ENCODE results near the gene DNAJC3. TPM values are rescaled to one million over a fixed set of nuclear protein-coding genes. Genes with fewer than 3 reads are reported as not detected.
A peak's percentile ranks its signal among the peaks of the same experiment; 100 is the strongest.

DNAJC3 gene
- total and polyA plus RNA-seq, 2 of the 13 experiments (the other 11 are each of a cell fraction or from before 2014, with no cell fraction given) = 10.4 to 48.2 TPM

DNA sequence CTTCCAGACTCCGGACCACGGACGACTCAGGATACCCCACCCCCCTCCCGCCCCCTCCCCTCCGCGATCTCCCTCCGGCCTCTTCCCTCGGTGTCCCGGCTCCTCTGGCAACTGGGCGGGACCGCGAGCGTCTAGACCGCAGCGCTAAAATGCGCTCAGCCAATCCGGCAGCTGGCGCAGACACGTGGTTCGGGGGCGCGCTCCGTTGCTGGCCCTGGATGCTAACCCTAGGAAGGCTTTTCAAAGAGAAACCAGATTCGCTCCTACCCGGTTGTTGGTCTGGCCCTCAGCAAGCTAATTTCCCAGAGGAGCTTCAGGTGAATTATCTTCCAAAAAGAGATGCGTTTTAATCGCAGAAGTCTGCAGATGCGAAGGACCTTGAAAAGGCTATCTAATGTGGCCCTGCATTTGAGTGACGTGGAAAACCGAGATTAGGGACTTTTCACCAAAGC, 32.3 kb upstream of the DNAJC3 start, which contains the start of gene DZIP1 (continued):
- TF ChIP-seq, protein P1, sequence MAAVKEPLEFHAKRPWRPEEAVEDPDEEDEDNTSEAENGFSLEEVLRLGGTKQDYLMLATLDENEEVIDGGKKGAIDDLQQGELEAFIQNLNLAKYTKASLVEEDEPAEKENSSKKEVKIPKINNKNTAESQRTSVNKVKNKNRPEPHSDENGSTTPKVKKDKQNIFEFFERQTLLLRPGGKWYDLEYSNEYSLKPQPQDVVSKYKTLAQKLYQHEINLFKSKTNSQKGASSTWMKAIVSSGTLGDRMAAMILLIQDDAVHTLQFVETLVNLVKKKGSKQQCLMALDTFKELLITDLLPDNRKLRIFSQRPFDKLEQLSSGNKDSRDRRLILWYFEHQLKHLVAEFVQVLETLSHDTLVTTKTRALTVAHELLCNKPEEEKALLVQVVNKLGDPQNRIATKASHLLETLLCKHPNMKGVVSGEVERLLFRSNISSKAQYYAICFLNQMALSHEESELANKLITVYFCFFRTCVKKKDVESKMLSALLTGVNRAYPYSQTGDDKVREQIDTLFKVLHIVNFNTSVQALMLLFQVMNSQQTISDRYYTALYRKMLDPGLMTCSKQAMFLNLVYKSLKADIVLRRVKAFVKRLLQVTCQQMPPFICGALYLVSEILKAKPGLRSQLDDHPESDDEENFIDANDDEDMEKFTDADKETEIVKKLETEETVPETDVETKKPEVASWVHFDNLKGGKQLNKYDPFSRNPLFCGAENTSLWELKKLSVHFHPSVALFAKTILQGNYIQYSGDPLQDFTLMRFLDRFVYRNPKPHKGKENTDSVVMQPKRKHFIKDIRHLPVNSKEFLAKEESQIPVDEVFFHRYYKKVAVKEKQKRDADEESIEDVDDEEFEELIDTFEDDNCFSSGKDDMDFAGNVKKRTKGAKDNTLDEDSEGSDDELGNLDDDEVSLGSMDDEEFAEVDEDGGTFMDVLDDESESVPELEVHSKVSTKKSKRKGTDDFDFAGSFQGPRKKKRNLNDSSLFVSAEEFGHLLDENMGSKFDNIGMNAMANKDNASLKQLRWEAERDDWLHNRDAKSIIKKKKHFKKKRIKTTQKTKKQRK (IDR thresholded peaks at IDR 0.05; ENCODE audit: low read length) = no peak
- TF ChIP-seq MYC (CRISPR knock-in tag; IDR thresholded peaks at IDR 0.05; ENCODE audit: borderline replicate concordance) = peak; percentile 72
- no peak for TF ChIP-seq ZNF530 (CRISPR knock-in tag; IDR thresholded peaks at IDR 0.05; ENCODE audit: low read depth)
- TF ChIP-seq ZFAT (CRISPR knock-in tag; conservative IDR thresholded peaks at IDR 0.05) = peak; percentile 93
- TF ChIP-seq, protein P2, sequence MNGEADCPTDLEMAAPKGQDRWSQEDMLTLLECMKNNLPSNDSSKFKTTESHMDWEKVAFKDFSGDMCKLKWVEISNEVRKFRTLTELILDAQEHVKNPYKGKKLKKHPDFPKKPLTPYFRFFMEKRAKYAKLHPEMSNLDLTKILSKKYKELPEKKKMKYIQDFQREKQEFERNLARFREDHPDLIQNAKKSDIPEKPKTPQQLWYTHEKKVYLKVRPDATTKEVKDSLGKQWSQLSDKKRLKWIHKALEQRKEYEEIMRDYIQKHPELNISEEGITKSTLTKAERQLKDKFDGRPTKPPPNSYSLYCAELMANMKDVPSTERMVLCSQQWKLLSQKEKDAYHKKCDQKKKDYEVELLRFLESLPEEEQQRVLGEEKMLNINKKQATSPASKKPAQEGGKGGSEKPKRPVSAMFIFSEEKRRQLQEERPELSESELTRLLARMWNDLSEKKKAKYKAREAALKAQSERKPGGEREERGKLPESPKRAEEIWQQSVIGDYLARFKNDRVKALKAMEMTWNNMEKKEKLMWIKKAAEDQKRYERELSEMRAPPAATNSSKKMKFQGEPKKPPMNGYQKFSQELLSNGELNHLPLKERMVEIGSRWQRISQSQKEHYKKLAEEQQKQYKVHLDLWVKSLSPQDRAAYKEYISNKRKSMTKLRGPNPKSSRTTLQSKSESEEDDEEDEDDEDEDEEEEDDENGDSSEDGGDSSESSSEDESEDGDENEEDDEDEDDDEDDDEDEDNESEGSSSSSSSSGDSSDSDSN (CRISPR knock-in tag; IDR thresholded peaks at IDR 0.05) = no peak
- TF ChIP-seq KLF9 (CRISPR knock-in tag; IDR thresholded peaks at IDR 0.05; ENCODE audit: low read depth) = no peak
- TF ChIP-seq ZNF572 (CRISPR knock-in tag; IDR thresholded peaks at IDR 0.05) = no peak
- no peak for TF ChIP-seq ARID2 (CRISPR knock-in tag; IDR thresholded peaks at IDR 0.05; ENCODE audit: borderline replicate concordance)
- TF ChIP-seq, protein P3, sequence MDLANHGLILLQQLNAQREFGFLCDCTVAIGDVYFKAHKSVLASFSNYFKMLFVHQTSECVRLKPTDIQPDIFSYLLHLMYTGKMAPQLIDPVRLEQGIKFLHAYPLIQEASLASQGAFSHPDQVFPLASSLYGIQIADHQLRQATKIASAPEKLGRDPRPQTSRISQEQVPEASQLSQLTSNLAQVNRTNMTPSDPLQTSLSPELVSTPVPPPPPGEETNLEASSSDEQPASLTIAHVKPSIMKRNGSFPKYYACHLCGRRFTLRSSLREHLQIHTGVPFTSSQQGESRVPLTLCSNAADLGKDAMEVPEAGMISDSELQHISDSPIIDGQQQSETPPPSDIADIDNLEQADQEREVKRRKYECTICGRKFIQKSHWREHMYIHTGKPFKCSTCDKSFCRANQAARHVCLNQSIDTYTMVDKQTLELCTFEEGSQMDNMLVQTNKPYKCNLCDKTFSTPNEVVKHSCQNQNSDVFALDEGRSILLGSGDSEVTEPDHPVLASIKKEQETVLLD (CRISPR knock-in tag; IDR thresholded peaks at IDR 0.05; ENCODE audit: low read depth) = no peak
- TF ChIP-seq, protein P4, sequence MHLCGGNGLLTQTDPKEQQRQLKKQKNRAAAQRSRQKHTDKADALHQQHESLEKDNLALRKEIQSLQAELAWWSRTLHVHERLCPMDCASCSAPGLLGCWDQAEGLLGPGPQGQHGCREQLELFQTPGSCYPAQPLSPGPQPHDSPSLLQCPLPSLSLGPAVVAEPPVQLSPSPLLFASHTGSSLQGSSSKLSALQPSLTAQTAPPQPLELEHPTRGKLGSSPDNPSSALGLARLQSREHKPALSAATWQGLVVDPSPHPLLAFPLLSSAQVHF (CRISPR knock-in tag; IDR thresholded peaks at IDR 0.05) = no peak
- TF ChIP-seq SRSF1 (optimal IDR thresholded peaks at IDR 0.05; ENCODE audit: low read depth, low read length) = no peak
- no peak for TF ChIP-seq CC2D1A (CRISPR knock-in tag; IDR thresholded peaks at IDR 0.05)
- no peak for TF ChIP-seq ZNF30 (CRISPR knock-in tag; IDR thresholded peaks at IDR 0.05)
- TF ChIP-seq RBAK (CRISPR knock-in tag; IDR thresholded peaks at IDR 0.05) = no peak
- no peak for TF ChIP-seq ZNF460 (CRISPR knock-in tag; IDR thresholded peaks at IDR 0.05; ENCODE audit: borderline replicate concordance)
- TF ChIP-seq RAD21 (CRISPR knock-in tag; IDR thresholded peaks at IDR 0.05) = no peak
- TF ChIP-seq NONO (IDR thresholded peaks at IDR 0.05) = no peak
- TF ChIP-seq NONO (CRISPR knock-in tag; conservative IDR thresholded peaks at IDR 0.05) = no peak
- TF ChIP-seq ZMYM2 (CRISPR knock-in tag; IDR thresholded peaks at IDR 0.05) = no peak
- TF ChIP-seq, protein P5, sequence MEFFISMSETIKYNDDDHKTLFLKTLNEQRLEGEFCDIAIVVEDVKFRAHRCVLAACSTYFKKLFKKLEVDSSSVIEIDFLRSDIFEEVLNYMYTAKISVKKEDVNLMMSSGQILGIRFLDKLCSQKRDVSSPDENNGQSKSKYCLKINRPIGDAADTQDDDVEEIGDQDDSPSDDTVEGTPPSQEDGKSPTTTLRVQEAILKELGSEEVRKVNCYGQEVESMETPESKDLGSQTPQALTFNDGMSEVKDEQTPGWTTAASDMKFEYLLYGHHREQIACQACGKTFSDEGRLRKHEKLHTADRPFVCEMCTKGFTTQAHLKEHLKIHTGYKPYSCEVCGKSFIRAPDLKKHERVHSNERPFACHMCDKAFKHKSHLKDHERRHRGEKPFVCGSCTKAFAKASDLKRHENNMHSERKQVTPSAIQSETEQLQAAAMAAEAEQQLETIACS (CRISPR knock-in tag; IDR thresholded peaks at IDR 0.05) = peak; percentile 58; the same call in 1 of the 2 replicates
- TF ChIP-seq HCFC1 (IDR thresholded peaks at IDR 0.05; ENCODE audit: low read depth, low read length) = no peak
- TF ChIP-seq SYNCRIP (IDR thresholded peaks at IDR 0.05; ENCODE audit: insufficient read depth, low read depth, low read length) = no peak
- TF ChIP-seq THAP11 (CRISPR knock-in tag; IDR thresholded peaks at IDR 0.05) = no peak
- no peak for TF ChIP-seq ZNF674 (CRISPR knock-in tag; IDR thresholded peaks at IDR 0.05; ENCODE audit: low read depth)
